HG03520 (cell line): ENCODE results near the gene TTLL5.

ENCODE experiments used
- ATAC-seq: cut with Tn5 transposase; IDR thresholded peaks from one replicate; pipeline ENCODE4 v1.9.1; 2021; ENCODE audit warnings: mild to moderate bottlenecking, moderate library complexity; ENCODE audit not compliant: unreplicated experiment

TTLL5 gene

DNA sequence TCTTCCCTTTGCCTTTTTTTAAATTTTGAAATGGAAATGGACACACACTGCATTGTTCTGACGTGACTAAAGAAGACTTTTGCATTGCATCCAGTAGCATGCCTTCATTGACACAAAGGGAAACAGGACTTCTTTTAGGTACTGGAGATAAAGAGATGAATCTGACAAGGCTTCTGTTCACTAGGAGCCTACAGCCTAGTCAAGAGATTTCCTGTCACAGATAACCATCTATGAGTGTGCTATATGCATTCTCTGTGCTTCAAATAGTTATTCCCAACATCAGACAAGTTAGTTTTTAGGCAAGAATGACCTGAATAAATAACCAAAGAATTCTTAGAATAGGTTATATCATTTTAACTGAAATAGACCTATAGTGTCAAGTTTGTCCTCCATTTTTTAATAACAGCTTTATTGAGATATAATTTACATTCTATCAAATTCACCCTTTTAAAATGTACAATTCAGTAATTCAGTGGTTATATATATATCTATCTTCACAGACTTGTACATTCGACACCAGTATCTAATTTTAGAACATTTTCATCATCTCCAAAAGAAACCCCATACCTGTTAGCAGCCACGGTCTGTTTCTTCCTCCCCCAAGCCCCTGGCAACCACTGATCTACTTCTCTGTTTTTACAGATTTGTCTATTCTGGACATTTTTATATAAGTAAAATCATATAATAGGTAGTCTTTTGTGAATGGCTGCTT, 122.7 kb downstream of the TTLL5 start:
- ATAC-seq: no peak

DNA sequence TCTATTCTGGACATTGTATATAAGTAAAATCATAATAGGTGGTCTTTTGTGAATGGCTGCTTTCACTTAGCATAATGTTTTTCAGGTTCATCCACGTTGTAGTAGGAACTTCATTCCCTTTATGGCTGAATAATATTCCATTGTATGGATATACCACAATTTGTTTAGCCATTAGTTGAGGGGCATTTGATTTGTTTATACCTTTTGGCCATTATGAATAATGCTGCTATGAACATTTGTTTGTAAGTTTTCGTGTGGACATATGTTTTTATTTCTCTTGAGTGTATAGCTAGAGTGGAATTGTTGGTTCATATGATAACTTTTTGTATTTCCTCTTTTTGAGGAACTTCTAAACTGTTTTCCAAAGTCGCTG, 123.3 kb downstream of the TTLL5 start:
- ATAC-seq: no peak

DNA sequence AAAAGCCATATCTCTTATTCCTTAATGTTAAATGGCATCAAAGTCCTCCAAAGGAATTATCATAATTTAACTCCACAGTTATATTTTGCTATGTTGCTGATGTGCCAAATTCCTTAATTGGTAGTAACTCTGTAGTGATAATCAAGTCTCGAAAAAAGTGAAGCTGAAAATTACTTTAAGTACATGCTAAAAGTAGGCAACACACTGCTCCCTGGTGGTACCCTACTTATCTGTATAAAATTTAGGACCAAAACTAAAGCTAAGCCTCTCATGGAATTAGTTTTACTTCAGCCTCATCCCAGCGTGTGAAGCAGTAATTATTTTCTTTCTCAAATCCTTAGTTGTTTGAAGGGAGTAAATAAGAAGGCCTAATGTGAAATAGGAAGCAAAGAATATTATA, 132.8 kb downstream of the TTLL5 start:
- ATAC-seq: no peak

DNA sequence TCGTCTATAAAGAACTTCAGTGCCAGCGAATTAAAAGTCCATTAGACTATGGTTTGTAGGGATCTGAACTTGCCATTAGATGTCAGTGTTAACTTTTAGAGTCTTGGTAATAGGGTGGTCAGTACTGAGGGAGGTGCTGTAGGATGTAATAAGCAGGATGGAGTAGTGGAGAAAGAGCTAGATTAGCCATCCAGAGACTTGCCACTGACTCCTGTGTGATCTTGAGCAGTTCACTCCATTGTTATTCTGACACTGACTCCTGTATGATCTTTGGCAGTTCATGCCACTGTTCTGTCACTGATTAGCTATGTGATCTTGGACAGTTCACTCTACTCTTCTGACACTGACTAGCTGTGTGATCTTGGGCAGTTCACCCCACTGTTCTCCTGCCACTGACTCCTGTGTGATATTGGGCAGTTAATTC, 133.6 kb downstream of the TTLL5 start:
- ATAC-seq: no peak

DNA sequence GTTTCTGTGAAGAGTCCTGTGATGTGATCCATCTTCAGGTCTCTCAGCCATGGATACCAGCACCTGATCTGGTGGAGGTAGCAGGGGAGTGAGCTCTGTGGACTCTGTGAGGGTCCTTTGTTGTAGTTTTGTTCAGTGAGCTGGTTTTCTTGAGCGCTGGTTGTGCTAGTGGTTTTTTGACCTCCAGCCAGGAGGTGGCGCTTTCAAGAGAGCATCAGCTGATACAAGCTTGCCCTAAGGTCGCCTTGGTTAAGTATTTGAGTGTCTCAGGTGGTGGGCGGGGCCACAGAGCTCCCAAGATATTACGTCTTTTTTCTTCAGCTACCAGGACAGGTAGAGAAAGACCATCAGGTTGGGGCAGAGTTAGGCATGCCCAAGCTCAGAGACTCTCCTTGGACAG, 139.7 kb downstream of the TTLL5 start:
- no peak for ATAC-seq

- no peak for ATAC-seq
These were observed 141.4 kb downstream of the TTLL5 start for GRCh38 chr14:75802486-75802885.

- no peak for ATAC-seq
These were observed 142.7 kb downstream of the TTLL5 start for GRCh38 chr14:75803765-75804164.

DNA sequence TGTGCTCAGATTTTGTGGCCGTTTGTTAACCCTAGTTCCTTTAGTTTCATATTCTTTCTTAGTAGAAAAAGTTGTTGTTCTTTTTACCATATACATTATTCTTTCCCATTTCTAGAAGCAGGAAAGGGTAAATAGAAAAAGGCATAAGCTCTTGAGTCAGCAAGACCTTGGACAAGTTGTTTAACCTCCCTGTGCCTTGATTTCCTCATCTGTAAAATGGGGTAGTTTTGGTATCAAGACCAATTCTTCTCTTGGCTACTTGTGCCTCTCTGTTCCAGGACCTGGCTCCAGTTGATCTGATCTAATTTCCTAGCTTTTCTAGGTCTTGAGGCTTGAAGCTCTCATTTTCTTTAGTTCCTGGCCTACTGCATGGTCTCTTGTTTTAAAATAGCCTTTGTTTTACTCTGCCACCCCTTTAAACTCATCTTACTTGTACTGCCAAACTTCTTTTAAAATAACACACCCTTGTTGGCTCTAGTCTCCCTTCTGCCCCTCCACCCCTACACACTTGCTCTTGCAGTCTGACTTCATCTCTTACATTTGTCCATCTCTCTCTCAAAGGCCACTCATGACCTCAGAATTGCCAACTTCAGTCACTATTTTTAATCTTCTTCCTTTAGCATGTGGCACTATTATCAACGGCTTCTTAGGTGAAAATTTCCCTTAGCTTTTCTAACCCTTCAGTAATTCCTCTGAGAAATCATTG, 143.7 kb downstream of the TTLL5 start:
- ATAC-seq: no peak

DNA sequence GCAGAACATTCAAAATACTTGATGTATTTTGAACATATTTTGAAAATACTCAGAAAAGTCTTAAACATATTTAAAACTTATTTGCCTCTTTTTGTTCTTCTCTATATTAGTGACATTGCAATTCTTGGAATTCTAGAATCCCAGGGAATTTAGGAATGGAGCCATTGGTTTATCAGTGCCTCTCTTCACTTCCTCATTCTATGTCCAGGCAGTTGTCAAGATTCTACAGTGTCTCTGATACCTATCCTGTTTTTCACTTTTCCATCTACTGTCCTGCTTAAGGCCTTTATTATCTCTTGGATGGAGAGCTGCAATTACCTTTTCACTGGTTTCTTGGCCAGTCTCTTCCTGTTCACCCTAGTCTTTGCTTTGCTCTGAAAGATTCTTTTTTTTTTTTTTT, 144.6 kb downstream of the TTLL5 start:
- ATAC-seq: no peak

DNA sequence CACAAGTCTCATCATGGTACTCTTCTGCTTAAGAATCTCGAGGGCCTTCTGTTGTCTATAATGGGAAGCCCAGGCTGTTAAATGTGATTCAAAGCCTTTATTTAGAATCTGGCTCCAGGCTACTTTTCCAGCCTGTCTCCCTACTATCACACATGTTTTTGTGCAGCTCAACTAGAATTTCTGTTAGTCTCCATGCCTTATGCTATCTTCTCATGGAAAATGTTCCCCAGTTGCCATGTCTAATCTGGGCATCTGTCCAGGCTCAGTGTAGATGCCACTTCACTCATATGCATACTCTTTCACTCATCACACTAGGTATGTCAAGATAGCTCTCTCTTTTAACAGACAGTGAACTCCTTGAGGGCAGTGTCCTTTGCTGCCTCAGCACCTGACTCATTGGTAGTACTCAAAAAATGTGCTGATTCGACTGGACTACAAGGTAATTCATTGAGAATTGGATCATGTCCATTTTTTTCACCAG, 145.3 kb downstream of the TTLL5 start:
- no peak for ATAC-seq

- no peak for ATAC-seq
These were observed 146.8 kb downstream of the TTLL5 start for GRCh38 chr14:75807667-75808360.

DNA sequence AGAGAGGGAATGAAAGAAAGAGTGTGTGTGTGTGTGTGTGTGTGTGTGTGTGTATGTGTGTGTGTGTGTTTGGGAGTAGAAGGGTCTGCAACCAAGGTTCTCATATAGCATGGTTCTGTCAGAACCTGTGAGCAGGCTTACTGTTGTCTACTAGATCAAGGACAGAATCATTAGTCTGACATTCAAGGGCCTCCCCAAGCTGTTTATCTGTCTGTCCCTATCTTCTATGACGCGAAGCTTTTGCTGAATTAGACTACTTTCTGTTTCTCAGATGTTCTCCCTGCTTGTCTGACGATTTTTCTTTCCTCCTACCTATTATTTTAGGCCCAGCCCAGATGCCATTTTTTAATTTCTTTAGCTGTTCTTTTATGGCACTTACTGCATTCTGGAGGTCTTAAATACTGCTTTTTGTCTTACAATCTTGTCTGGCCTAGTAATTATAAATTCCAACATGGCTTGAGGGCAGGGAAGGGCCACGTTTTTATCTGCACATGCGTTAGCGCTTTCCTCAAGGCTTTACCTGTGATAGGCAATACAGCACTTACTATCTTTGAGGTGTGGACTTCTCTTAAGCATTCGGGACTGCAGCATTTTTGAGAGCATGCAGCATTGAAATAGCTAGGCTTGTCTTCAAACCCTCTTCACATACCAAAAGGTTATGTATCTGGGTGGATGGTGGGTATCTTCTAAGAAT, 150.2 kb downstream of the TTLL5 start:
- ATAC-seq: no peak

DNA sequence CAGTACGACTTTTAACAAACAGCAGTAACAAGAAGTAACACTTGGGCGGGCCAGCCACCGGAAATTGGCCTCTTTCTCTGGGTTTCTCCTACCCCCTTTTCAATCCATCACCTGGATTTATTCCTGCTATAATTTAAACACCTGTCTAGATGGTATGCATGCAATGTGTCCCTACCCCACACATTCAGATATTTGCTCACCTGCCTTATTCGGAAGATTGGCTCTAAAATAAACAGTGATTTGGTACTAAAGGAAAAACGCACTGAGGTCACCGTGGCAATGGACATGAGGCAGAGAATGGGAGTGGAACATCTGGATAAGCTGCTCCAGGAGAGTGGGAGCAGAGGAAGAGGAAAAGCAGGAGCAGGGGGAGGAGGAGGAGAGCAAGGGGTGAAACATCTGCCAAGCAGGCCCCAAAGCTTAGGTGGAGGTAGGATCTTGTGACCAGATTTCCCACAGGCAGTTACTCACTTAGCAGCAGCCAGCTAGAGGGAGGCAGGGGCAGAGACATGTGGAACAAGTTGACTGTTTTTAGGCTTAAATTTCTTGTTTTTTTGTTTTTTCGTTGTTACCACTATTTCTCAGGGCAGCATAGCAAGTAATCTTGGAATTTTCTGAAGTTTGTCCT, 150.9 kb downstream of the TTLL5 start:
- ATAC-seq: no peak

- no peak for ATAC-seq
These were observed 151.6 kb downstream of the TTLL5 start for GRCh38 chr14:75812622-75813021.

- ATAC-seq: no peak
These were observed 159.7 kb downstream of the TTLL5 start for GRCh38 chr14:75820761-75821160.

DNA sequence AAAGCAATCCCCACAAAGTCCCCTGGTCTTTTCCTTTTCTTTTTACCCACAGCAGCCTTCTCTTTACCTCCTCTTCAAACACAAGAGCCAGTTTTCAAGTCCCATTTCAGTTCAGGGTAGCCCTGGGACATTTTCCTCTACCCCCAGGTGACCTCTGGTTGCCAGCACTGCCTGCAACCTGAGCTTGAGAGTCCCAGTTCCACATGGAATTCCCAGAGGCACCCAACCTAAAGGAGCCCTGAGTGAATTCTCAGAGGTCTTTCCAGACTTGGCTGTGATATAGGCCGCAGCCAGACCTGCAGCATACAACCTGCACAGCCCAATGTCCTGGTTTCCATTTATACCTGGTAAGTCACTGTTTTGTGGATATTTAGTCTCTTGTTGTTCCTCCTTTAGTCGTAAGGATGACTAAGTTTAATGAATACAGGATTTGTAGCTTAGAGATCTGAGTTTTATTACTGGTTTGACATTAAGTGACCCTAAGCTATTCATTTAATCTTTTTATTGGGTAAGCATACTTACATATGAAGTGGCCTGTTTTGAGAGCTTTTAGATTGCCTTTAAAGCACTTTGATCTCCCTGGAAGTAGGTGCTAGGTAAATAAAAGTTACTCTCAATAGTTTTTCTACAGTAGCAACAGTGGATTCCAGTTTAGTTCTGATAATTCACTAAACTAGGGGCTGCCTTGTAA, 160.9 kb downstream of the TTLL5 start:
- ATAC-seq: no peak

DNA sequence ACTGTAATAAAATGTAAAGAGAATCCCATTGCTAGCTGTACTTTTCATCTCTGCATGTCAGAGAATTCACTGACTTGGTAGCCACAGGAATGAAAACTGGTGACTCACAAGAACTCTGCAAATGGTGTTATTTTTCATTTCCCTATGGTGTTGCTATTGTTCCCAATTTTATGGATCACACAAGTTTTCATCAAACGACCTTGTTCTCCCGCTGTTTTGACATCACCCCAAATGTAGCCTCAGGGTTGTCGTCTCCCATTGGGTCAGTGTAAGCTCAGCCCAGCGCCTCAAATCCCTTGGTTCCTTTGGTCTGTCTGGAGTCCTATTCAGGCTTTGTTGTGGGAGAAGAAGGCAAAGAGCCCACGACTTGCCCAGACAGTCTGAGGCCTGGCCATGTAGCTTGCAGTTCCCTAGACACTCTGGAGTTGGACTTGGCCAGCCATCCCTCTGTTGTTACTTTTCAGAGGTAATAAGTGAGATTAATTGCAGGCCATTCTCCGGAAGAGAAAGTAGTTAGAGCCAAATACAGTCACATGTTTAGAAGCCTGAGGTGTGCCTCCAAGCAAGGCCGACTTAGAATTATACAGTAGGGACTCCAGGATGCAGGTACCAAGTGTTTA, 161.6 kb downstream of the TTLL5 start:
- ATAC-seq: no peak

DNA sequence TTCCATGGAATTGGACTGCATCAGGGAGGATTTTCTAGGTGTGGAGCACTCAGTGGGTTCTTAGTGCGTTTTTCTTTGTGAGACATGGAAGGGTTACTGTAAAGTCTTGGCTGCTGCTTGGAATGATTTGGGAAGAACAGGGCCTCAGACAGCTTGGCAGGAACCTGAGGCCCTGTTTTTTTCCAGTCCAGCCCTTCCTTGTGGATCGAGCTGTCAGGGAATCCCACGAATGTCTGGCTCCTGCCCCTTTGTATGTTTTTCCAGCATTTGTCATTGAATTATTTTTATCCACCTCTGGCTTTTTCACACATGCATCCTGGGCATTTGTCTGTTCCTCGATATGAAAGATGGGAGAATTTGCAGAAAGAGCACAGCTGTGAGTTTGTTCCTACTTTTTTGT, 162.3 kb downstream of the TTLL5 start:
- no peak for ATAC-seq

DNA sequence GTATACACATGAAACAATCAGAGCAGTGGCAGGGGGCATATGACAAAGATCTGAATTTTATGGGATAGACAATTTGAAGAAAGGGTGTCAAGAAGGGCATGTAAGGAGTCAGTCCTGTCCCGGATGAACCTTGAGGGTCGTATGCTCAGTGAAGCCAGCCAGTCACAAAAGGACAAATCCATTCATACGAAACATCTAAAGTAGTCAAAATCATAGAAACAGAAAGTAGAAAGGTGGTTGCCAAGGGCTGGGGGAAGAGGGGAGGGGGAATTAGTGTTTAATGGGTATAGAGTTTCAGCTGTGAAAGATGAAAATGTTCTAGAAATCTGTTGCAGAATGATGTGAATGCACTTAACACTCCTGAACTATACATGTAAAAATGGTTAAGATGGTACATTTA, 163.3 kb downstream of the TTLL5 start:
- no peak for ATAC-seq

GRCh38 chr14:75825147-75825592, 164.1 kb downstream of the TTLL5 start:
- ATAC-seq: no peak
